HG03095 (cell line): ENCODE results near the gene IFNA6.
"Not testable (repeated sequence)": the region's sequence is repeated elsewhere in the genome, so short reads cannot be mapped to it uniquely, and the experiment has no call there.

Experiments used
- ATAC-seq: cut with Tn5 transposase; IDR thresholded peaks from one replicate; pipeline ENCODE4 v1.9.1; 2021; ENCODE audit warnings: moderate library complexity; ENCODE audit not compliant: unreplicated experiment

Gene IFNA6

GRCh38 chr9:21350787-21351186 is at the start of gene IFNA6:
Gene IFNA6 (minus strand): TSS chr9:21350887. CDS start chr9:21350887, 0 bp downstream.
- ATAC-seq = no peak

GRCh38 chr9:21399956-21400355 is 49.3 kb upstream of the IFNA6 start:
- no peak for ATAC-seq

- ATAC-seq = no peak
Measured at GRCh38 chr9:21398955-21399489, 48.3 kb upstream of the IFNA6 start.

- ATAC-seq = peak; percentile 56
Measured at GRCh38 chr9:21395778-21396717, 45.4 kb upstream of the IFNA6 start.

- ATAC-seq = peak; percentile 74
Measured at GRCh38 chr9:21392270-21392669, 41.6 kb upstream of the IFNA6 start.

- no peak for ATAC-seq
Measured at GRCh38 chr9:21385131-21385670, 34.5 kb upstream of the IFNA6 start, which contains the start of gene IFNA2. Gene IFNA2 (minus strand): TSS chr9:21385398. CDS start chr9:21385329, 69 bp downstream.

DNA sequence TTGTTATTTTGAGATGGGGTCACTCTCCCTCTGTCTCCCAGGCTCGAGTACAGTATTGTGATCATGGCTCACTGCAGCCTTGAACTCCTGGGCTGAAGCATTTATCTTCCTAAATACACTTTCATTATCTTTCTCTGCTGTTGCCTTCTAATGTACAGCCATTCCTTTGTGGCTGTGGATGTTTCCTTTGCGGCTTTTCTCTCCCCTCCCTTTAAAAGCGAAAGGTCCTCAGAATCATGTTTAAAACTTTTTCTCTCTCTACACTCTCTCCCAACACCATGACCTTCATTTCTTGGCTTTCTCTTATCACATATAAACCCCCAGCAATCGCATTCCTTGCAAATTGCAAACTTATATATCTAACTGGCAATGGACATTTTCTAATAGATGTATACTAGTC is 32.9 kb upstream of the IFNA6 start:
- no peak for ATAC-seq

GRCh38 chr9:21381448-21382339 is 31.0 kb upstream of the IFNA6 start:
- ATAC-seq = peak; percentile 98

- ATAC-seq = not testable (repeated sequence)
Measured at GRCh38 chr9:21371467-21371866, 20.8 kb upstream of the IFNA6 start.

DNA sequence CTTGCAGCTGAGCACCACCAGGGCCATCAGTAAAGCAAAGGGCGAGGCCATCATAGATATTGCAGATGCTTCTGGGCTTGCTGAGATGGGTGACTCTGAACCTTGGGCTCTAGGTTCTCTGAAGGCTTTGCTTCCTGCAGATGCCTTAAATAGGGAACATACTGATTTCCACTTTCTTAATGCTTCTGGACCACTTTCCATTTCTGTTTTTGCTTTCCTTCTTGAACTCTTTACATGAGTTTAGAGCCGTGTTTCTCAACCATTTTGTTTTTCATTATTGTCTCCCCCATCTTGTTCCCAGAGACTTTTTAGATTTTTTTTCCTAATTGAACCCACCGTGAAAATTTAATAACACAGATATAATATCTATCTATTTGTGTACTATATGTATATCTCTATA is 17.3 kb upstream of the IFNA6 start, which contains the start of gene IFNA13:
Gene IFNA13, minus strand, starts transcription at position 101 of the 400 bp plus-strand sequence. Its CDS starts 47 bp downstream, at position 54.
- no peak for ATAC-seq

GRCh38 chr9:21367169-21367568 is 16.5 kb upstream of the IFNA6 start:
- peak; percentile 81 for ATAC-seq

DNA sequence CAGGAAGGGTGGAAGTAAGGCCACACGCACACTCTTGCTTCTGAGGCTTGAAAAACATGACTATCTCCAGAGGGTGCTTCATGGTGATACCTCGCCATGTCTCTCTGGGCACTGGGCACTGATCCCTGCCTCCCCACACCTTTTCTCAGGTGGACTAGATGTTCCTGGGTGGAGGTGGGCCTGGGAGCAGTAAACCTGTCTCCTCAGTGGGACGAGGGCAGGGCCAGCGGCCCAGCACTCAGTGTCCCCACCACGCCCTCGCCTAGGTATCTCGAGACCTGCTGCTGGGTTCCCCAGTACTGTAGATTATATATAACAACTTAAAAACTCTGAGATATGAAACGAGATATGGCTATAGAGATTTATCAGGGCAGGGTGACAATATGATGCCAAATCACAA is 11.6 kb upstream of the IFNA6 start:
- ATAC-seq = no peak

DNA sequence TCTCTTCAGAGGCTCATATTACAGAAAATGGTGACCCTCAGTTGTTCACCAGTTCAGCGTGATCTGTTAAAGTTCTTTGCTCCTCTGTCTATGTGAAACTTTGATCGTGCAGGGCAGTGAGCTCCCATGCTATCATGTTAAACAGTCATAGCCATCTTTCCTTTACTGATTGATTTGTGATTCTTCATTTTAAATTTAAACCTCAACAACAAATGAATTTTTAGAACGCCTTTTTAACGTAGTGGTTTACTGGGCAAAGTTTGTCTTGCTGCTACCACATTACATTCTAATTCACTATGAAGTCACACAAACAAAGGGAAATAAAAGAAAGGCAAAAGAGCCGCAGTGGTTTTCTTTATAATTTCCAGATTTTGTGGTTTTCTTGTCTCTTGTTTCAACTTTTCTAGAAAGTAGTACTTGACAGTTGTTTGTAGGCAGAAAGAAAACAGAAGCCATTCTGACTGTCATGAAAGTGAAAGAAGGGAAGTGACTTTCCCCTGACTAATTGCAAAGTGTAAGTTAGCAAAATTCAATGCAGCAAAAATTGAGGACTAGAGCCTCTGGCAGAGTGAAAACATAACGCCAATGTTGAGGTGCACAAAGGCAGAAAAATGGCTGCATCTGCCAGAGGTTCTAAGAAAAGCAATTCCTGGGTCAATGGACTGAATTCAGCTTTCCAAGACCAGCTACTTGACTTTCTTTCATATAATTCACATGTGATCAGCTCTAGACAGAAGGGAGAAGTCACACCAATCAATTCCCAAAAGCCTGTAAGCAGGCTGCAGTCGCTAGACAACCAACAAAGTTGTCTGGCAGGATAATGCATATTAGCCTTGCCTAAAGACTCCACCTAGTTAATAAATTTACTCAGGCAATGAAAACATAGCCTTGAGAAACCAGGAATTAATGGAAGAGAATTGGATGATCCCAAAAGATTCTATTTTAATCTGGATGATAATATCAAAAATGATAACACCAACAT is 7.1 kb upstream of the IFNA6 start:
- peak; percentile 85 for ATAC-seq

DNA sequence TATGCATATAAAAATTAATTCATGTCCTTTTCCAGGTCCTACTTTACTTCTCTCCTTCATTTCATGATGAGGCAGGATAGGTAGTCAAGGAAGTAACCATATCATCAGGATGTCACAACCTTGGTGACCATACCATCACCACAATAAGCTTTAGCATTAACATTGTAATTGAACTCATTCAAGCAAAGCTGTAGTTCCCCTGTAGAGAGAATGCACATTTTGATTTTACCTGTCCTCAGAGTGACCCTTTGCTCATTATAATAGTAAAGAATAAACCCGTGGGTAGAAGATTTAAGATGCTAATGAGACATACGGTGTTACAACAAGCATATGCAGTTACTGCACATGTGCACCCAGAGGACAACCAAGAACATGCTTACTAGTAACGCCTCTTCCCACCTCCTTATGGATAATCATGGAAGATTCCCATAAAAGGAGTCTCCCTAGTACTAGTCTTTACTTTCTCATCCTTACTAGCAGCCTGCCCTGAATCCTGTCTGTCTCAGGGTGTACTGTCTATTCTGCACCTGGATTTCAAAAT is 2.2 kb downstream of the IFNA6 start:
- no peak for ATAC-seq

DNA sequence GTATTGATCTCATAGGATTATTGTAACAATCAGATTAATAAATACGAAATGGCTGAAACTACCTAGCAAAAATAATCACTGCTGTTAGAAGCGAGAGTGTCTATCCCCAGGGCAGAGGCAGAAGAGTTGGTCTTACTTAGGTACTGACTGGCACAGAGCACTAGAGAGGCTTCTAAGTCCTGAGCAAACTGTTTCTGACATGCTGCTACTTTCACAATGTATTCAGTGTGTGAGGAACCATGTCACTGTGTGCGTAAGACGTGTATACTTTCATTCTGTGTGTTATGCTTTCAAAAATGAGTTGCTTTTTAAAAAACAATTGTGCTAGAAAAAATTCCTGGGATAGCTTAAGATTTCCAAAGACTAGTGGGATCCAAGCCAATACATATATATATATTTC is 10.0 kb downstream of the IFNA6 start:
- no peak for ATAC-seq

DNA sequence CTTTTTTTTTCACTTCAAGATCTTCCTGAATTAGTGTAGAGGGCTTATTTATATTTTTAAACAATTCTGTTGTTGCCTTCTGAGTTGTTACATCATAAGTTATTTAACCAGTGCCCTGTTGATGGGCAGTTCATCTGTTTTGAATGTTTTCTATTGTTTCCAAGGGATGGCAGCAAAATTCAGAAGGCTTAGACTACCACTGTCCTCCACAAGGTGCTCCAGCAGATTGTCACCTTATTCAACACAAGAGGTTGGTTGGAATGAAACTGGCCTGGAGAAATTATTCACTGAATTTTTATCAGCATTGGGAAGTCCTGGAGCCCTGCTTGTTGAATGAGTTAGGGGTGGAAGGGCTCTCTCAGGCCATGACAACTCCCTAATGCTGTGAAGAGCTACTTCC is 14.2 kb downstream of the IFNA6 start:
- no peak for ATAC-seq

- peak; percentile 82 for ATAC-seq
Measured at GRCh38 chr9:21334701-21335632, 15.7 kb downstream of the IFNA6 start, which contains the start of gene KLHL9. Gene KLHL9 (minus strand): TSS chr9:21335404. CDS start chr9:21334859, 545 bp downstream.

- ATAC-seq = no peak
Measured at GRCh38 chr9:21333226-21333625, 17.5 kb downstream of the IFNA6 start.
